ENCODE results near the gene ZNF883.

- TF ChIP-seq POLR2A (IDR thresholded peaks at IDR 0.05): no peak
- TF ChIP-seq, protein P1, sequence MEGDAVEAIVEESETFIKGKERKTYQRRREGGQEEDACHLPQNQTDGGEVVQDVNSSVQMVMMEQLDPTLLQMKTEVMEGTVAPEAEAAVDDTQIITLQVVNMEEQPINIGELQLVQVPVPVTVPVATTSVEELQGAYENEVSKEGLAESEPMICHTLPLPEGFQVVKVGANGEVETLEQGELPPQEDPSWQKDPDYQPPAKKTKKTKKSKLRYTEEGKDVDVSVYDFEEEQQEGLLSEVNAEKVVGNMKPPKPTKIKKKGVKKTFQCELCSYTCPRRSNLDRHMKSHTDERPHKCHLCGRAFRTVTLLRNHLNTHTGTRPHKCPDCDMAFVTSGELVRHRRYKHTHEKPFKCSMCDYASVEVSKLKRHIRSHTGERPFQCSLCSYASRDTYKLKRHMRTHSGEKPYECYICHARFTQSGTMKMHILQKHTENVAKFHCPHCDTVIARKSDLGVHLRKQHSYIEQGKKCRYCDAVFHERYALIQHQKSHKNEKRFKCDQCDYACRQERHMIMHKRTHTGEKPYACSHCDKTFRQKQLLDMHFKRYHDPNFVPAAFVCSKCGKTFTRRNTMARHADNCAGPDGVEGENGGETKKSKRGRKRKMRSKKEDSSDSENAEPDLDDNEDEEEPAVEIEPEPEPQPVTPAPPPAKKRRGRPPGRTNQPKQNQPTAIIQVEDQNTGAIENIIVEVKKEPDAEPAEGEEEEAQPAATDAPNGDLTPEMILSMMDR (IDR thresholded peaks at IDR 0.05): no peak
Measured at GRCh38 chr9:113005777-113006176, 6.2 kb downstream of the ZNF883 start.

Data from uterus (tissue), 2 donors.